GM12872 (cell line): ENCODE measurements around the gene CRYL1.

Source experiments
- TF ChIP-seq, protein P1 (sequence below): IDR thresholded peaks from 3 replicates; pipeline ENCODE4 v1.5.1; 2011; ENCODE audit warnings: low read depth, mild to moderate bottlenecking, low read length, moderate library complexity; ENCODE audit not compliant: insufficient read depth

The CRYL1 gene

DNA sequence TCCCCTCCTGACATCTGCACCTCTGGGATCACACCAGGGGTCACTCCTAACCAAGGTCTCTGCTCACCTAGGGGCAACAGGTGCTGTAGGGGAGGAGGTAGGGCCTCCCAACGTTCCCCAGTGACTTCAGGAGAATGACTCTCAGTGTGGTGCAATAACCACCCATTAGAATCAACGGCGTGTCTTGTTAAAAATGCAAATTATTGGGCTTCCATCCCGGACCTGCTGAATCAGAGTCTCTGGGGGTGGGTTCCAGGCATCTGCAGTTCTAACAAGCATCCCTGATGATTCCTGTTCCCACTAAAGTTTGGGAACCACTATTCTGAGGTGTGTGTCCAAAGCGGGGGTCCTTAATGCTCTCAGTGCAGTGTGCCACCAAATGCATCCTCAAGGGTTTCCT is 84.6 kb downstream of the CRYL1 start:
- TF ChIP-seq, protein P1, sequence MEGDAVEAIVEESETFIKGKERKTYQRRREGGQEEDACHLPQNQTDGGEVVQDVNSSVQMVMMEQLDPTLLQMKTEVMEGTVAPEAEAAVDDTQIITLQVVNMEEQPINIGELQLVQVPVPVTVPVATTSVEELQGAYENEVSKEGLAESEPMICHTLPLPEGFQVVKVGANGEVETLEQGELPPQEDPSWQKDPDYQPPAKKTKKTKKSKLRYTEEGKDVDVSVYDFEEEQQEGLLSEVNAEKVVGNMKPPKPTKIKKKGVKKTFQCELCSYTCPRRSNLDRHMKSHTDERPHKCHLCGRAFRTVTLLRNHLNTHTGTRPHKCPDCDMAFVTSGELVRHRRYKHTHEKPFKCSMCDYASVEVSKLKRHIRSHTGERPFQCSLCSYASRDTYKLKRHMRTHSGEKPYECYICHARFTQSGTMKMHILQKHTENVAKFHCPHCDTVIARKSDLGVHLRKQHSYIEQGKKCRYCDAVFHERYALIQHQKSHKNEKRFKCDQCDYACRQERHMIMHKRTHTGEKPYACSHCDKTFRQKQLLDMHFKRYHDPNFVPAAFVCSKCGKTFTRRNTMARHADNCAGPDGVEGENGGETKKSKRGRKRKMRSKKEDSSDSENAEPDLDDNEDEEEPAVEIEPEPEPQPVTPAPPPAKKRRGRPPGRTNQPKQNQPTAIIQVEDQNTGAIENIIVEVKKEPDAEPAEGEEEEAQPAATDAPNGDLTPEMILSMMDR = no peak

DNA sequence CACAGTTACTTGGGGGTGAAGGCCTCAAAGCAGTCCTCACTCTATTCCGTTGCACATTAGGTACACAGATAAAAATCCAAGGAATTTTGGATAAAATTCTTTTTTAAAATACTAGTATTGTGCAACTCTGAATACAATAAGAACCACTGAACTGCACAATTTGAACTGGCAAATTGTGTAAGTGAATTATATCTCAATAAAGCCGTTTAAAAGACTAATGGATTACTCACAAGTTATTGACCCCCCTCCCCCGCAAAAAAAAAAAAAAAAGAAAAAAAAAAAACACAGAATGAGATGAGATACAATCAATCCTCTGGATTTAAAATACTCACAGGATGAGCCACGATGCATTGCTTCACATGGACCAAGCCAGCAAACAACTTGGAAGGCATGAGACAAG is 86.4 kb downstream of the CRYL1 start:
- TF ChIP-seq, protein P1 = no peak

DNA sequence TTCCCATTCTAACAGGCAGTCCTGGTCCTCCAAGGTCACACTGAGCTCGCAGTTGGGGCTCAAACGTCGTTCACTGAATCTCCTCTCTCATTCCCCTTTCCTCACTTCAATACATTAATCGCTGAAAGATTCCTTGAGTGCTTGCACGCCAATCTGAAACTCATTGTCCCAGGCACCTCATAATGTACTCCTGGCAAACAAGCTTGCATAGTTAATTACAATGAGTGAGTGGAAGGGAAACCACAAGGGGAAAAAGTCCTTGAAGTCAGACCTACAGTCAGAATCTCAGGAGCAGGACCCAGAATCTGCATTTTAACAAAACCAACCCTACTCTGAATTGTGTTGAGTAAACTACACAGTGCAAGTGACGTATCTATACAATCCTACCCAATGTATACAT is 86.9 kb downstream of the CRYL1 start:
- TF ChIP-seq, protein P1 = no peak

DNA sequence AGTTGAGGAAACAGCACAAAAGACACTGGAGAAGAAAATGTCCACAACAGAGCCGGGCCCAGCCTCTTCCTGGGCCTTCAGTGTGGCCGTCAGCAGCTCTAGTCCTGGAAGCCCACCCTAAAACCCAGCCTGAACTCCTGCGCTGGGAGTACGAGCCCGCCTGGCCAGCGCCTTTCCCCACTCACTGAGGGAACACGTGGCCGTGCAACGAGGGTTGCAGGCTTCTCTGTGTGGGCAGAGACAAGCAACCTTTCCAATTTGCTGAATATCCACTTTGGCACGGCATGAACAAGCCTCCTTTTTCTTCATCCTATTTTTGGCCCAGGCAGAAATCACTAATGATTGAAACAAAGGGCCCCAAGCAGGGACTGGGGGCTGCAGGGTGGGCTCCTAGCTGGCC is 89.2 kb downstream of the CRYL1 start:
- TF ChIP-seq, protein P1 = no peak

DNA sequence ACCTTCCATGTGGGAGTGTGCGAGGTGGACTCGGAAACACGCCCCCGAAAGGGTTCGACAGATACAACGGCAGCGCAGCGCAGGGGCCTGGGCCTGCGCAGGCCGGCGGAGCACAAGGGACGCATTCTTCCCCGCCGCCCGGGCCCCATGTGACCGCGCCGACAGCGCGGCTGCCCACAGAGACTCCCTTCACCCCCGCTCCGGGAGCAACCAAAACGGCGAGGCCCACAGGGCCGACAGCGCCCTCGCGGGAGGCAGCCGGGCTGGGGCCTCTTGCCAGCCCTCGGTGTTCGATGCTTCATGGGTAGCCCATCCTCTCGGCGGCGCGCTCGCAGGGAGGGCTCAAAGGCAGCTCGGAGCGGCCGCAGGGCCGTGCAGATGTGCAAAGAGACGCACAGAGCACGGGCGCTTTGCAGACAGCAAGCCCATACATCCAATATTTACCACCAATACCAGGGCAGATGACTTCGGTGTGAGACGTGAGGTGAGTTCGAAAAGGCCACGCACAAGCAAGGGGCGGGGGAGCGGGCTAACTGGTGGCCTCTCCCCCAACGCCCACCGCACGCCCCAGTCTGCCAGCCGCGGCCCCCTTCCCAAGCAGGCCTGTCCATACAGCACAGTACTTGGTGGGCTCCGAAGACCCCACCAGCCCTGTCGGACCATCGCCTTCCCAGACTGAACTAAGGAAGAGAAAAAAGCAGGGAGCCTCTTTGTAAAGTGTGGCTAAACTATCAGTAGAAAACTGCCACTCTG is 89.9 kb downstream of the CRYL1 start:
- TF ChIP-seq, protein P1 = no peak

DNA sequence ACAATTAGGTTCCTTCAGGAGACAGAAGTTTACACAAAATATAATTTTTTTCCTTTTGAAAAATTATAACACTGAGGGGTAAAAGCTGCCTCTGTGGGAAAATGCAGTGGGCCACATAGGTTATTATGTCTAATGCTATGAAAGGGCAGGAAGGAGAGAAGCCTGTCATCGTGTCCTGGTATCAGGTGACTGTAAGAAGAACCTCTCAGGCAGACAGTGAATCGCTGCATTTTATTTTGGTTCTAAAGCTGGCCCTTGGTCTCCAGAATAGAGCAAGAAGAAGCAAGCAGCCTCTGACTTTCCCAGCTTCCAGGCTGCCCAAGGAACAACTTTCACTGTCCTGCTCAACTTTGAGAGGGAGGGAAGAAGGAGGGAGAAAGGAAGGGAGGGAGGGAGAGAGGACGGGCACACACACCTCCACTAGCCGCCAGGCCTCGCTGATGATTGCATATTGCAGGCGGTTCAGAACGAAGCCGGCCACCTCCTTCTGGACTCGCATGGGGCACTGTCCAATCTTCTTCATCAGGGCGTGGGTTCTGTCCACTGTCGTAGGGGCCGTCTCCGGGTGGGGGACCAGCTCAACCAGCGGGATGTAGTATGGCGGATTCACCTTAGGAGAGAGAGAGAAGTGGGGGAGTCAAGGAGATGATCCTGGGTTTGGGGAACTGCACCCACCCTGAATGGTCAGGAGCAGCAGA is 93.8 kb downstream of the CRYL1 start:
- TF ChIP-seq, protein P1 = no peak

DNA sequence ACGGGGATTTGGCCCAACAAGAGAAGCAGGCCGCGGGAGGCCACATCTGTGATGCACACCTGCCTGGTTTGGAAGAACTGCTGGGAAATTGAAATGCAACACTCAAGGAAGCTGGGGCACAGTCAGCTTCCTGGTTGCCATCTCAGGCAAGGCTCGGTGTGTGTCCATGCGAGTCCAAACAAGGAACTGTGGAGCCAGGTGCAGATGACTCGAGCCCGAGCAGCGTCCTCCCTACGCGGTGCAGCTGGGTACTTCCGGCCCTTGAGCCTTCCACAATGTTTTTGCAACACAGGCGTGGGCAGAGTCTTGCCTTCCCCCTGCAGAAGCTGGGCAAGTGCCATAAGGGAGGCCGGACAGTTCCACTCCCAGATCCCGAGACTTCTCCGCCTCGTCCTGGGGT is 94.6 kb downstream of the CRYL1 start:
- TF ChIP-seq, protein P1 = no peak
